VCaP (cell line): Measurements from ENCODE around the gene XDH.
A peak's percentile ranks its signal among the peaks of the same experiment; 100 is the strongest.

Experiments
- H3K27ac ChIP-seq: fragments of 450-650 bp; 2 replicates; pipeline ENCODE4 v1.5.1; 2017
- TF ChIP-seq, protein P1 (sequence below): fragments of 450-650 bp; conservative IDR thresholded peaks from 2 replicates; pipeline ENCODE4 v1.5.1; 2017; ENCODE audit warnings: mild to moderate bottlenecking, moderate library complexity

Gene XDH

DNA sequence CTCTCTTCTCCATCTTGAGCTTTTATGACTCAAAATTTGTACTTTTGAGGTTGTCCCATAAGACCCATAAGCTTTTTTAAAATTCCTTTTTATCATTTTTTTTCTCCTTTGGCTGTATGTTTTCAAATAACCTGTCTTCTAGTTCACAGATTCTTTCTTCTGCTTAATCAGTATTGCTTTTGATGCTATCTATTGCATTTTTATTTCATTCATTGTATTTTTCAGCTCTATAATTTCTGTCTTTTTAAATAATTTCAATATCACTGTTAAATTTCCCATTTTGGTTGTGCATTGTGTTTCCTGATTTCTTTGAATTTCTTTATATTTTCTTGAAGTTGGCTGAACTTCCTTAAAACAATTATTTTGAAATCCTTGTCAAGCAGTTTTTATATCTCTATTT, 4.8 kb upstream of the XDH start:
- TF ChIP-seq, protein P1, sequence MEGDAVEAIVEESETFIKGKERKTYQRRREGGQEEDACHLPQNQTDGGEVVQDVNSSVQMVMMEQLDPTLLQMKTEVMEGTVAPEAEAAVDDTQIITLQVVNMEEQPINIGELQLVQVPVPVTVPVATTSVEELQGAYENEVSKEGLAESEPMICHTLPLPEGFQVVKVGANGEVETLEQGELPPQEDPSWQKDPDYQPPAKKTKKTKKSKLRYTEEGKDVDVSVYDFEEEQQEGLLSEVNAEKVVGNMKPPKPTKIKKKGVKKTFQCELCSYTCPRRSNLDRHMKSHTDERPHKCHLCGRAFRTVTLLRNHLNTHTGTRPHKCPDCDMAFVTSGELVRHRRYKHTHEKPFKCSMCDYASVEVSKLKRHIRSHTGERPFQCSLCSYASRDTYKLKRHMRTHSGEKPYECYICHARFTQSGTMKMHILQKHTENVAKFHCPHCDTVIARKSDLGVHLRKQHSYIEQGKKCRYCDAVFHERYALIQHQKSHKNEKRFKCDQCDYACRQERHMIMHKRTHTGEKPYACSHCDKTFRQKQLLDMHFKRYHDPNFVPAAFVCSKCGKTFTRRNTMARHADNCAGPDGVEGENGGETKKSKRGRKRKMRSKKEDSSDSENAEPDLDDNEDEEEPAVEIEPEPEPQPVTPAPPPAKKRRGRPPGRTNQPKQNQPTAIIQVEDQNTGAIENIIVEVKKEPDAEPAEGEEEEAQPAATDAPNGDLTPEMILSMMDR: no peak
- no peak overlapping the region for H3K27ac ChIP-seq

DNA sequence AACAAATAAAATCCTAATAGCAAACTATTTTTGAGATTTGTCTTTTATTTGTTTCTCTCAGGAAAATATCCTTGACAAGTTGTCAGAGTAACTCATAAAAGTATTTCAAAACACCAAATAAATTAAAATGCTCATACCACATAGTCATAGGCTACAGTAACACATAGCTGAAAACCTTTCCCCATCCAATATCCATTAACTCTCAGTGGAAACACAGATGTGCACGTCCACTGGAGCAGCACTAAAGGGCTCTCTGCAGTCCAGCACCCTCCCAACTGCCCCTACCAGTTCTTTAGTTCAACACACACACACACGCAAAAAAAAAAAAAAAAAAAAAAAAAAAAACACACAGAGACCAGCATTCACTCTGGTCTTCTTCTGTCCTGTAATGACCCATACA, 879 bp upstream of the XDH start:
- TF ChIP-seq, protein P1: no peak
- H3K27ac ChIP-seq: peak overlapping the region; percentile 75

DNA sequence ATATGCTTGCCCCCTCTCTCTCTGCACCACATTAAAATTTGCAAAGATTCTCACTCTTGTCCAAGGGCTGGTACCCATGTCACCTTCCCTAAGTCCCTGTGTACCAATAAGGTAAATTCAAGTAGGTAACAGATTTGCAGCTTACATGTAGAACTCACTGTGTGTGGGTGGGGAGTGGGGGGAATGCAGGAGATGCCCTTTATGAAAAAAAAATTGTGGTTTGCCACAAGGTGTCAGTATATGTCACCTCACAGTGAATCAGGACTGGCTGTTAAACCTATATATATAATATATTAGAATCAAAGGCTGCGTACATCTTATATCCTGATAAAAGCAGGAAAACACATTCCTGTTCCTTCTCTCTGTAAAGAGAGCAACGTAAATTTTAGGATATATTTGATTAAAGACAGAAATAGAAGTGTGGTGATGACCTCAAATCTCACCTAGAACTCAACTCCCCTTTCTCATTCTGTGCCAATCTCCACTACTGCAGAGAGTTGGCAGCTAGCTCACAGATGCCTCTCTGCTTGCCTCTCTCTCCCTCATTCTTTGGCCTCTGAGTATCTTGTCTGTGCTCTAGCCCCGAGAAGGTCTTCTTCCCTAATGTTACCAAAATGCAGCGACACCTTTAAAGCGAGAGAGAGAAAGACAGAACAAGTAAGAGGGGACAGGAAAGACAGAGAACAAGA, 536 bp downstream of the XDH start:
- TF ChIP-seq, protein P1: peak; percentile 72
- H3K27ac ChIP-seq: peak overlapping the region; percentile 75

DNA sequence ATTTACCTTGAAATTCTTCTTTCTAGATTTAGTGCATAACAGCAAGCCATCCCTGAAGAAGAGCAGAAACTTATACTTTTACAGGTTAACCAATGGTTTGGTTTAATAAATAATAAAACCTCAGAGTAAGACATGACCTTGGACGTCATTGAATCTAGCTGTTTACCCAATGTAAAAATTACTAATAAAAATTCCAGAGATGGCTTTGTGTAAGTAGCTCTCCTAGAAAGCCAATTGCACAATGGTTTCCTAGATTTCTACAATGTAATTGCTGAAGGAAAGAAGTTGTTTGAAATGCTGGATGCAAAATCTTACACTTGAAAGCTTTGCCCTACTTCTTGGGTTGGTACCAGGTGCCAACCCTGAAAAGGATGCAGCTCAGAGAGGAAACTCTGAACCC, 1.5 kb downstream of the XDH start:
- TF ChIP-seq, protein P1: no peak
- H3K27ac ChIP-seq: 0 out of 2 replicates have a peak overlapping the region, but pooled peaks have one; percentile 75

DNA sequence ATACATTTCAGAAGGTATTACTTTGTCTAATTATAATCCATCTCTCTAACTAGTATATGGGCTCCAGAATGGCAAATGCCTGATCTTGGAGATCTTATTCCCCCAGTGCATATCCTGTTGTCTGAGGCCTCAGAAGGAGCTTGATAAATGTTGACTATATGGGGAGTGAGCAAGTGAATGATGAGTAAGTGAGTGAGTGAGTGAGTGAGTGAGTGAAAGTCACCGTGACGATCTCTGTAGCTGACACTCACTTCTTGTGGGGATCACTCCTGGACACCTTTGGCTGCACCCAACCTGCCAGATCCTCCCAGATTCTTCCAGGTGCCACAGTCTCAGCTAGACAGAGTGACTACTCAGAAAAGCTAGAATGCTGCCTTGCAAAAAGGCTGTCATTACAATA, 2.8 kb downstream of the XDH start:
- TF ChIP-seq, protein P1: no peak
- no peak overlapping the region for H3K27ac ChIP-seq

DNA sequence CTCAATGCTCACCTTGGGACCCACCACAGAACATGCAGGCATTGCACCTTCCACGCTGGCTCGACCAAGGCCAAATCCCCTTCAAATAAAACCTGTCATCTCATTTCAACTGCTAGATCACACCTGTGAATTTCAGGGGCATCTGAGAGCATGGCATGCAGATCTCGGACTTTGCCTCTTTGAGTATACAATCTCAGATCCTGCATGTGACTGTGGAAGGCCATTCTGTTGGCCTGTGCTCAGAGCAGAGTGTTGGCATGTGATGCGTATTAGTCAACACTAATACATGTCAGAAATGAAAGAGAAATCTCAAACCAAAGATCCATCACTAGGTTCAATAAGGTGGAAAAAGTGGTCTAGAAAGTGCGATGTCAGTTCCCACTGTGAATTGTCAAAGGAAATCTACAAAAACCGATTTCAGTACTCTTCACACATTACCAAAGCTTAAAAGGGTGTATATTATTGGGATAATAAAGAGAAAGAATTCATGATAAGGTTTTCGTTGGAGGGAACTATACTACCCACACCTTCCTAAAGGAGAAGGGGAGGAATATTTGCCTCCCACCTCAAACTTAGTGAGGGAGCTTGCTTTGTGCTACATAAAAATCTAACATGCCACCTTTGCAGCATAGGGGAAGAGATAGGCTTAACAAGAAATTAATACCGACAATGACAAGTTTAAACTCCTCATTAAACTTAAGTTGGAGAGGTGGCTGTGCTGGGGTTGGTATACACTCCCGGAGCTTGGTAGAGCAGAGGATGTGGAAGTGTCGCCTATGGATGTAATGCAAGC, 7.8 kb downstream of the XDH start:
- TF ChIP-seq, protein P1: no peak

DNA sequence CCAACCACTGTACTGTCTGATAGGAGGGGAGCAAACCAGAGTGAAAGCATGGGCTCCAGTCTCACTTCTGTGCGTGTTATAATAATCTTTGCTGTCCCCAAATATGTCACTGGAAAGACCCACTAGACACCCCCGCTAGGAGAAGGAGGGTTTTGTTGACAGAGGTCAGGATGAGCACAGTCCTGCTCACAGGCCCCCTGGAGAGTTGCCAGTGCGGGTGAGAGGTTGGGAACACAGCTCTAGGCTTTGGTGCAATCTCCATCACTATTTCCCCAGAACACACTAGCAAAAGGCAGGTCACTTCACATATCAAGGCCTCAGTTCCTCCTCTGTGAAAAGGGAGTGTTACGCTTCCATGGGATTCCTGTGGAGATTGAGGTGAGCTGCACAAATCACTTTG, 9.7 kb downstream of the XDH start:
- TF ChIP-seq, protein P1: no peak
- H3K27ac ChIP-seq: no peak overlapping the region

More for the DNA sequence above, 7.8 kb downstream of the XDH start:
- H3K27ac ChIP-seq: no peak overlapping the region
